AG10803 (cell line): ENCODE results near the gene CAMK1G.

Source experiments
- DNase-seq: peaks from one replicate; pipeline ENCODE4 v3.0.0; 2010; ENCODE audit warnings: low read depth
- H3K4me3 ChIP-seq: 2 replicates; pipeline ENCODE4 v1.5.1; 2011; ENCODE audit warnings: mild to moderate bottlenecking, low read length, control low read depth
- CTCF ChIP-seq: conservative IDR thresholded peaks from 2 replicates; pipeline ENCODE4 v1.5.1; 2011; ENCODE audit warnings: mild to moderate bottlenecking, low read length, control low read depth, inconsistent platforms

The CAMK1G gene

GRCh38 chr1:209589863-209590262, 6.3 kb downstream of the CAMK1G start:
- no peak overlapping the region for H3K4me3 ChIP-seq
- no peak for TF ChIP-seq CTCF

GRCh38 chr1:209590405-209590804, 6.9 kb downstream of the CAMK1G start:
- no peak overlapping the region for H3K4me3 ChIP-seq
- TF ChIP-seq CTCF, result peak; percentile 56
- DNase-seq, result no peak

More at GRCh38 chr1:209589863-209590262, 6.3 kb downstream of the CAMK1G start:
- no peak for DNase-seq

GRCh38 chr1:209593747-209594146, 10.2 kb downstream of the CAMK1G start:
- no peak for TF ChIP-seq CTCF
- DNase-seq, result no peak

GRCh38 chr1:209594440-209594839, 10.9 kb downstream of the CAMK1G start:
- no peak overlapping the region for H3K4me3 ChIP-seq
- DNase-seq, result no peak
- no peak for TF ChIP-seq CTCF

More at GRCh38 chr1:209593747-209594146, 10.2 kb downstream of the CAMK1G start:
- no peak overlapping the region for H3K4me3 ChIP-seq

GRCh38 chr1:209595028-209595427, 11.5 kb downstream of the CAMK1G start:
- no peak for TF ChIP-seq CTCF
- H3K4me3 ChIP-seq, result no peak overlapping the region
- DNase-seq, result no peak

GRCh38 chr1:209595599-209596285, 12.2 kb downstream of the CAMK1G start:
- no peak overlapping the region for H3K4me3 ChIP-seq

More at GRCh38 chr1:209595599-209596285, 12.2 kb downstream of the CAMK1G start:
- TF ChIP-seq CTCF, result no peak
- no peak for DNase-seq
